ENCODE data around the gene NR2E1.

Gene NR2E1

GRCh38 chr6:108165714-108166663 lies at the start of gene NR2E1:
Gene NR2E1 (plus strand): TSS chr6:108166022. CDS start chr6:108166766, 744 bp downstream.
- no peak within 1 kb of the TSS for H3K27ac ChIP-seq (ENCODE audit: low read depth, low read length)
- no peak within 1 kb of the TSS for H3K9ac ChIP-seq (ENCODE audit: low read length)
- H3K27me3 ChIP-seq (ENCODE audit: control insufficient read depth, insufficient read depth, low read length), result peaks cover 83% of the 10 kb centered on the region
- peak within 1 kb of the TSS; percentile 10 for H3K4me3 ChIP-seq (ENCODE audit: low read length)
- H3K4me1 ChIP-seq (ENCODE audit: control insufficient read depth, insufficient read depth, low read length), result no peaks in the 10 kb centered on the region
- H3K36me3 ChIP-seq (ENCODE audit: control insufficient read depth, insufficient read depth, low read length), result no peaks in the 10 kb centered on the region

GRCh38 chr6:108116546-108117426 lies 49.0 kb upstream of the NR2E1 start:
- H3K4me1 ChIP-seq (ENCODE audit: control insufficient read depth, insufficient read depth, low read length), result peaks cover 5% of the 10 kb centered on the region
- no peak overlapping the region for H3K27ac ChIP-seq (ENCODE audit: low read depth, low read length)
- peak overlapping the region; percentile 37 for H3K4me3 ChIP-seq (ENCODE audit: low read length)
- H3K36me3 ChIP-seq (ENCODE audit: control insufficient read depth, insufficient read depth, low read length), result no peaks in the 10 kb centered on the region
- H3K27me3 ChIP-seq (ENCODE audit: control insufficient read depth, insufficient read depth, low read length), result peaks cover 57% of the 10 kb centered on the region
- H3K9ac ChIP-seq (ENCODE audit: low read length), result no peak overlapping the region

- Histone ChIP-seq H3K4me3 (ENCODE audit: low read length) (peak overlapping the region; percentile 69), H3K27me3 (ENCODE audit: control insufficient read depth, insufficient read depth, low read length) (peaks cover 58% of the 10 kb centered on the region), H3K27ac (ENCODE audit: low read depth, low read length) (no peak overlapping the region), H3K9ac (ENCODE audit: low read length) (no peak overlapping the region), H3K36me3 (ENCODE audit: control insufficient read depth, insufficient read depth, low read length) (no peaks in the 10 kb centered on the region), H3K4me1 (ENCODE audit: control insufficient read depth, insufficient read depth, low read length) (peaks cover 5% of the 10 kb centered on the region)
Measured at GRCh38 chr6:108117427-108118358, 48.1 kb upstream of the NR2E1 start.

- H3K27me3 ChIP-seq (ENCODE audit: control insufficient read depth, insufficient read depth, low read length), result peaks cover 63% of the 10 kb centered on the region
- H3K36me3 ChIP-seq (ENCODE audit: control insufficient read depth, insufficient read depth, low read length), result no peaks in the 10 kb centered on the region
- peak overlapping the region; percentile 69 for H3K4me3 ChIP-seq (ENCODE audit: low read length)
- H3K27ac ChIP-seq (ENCODE audit: low read depth, low read length), result no peak overlapping the region
- no peak overlapping the region for H3K9ac ChIP-seq (ENCODE audit: low read length)
- H3K4me1 ChIP-seq (ENCODE audit: control insufficient read depth, insufficient read depth, low read length), result peaks cover 5% of the 10 kb centered on the region
Measured at GRCh38 chr6:108118359-108118724, 47.5 kb upstream of the NR2E1 start.

GRCh38 chr6:108118810-108119768 lies 46.7 kb upstream of the NR2E1 start:
- H3K27ac ChIP-seq (ENCODE audit: low read depth, low read length), result no peak overlapping the region
- no peak overlapping the region for H3K9ac ChIP-seq (ENCODE audit: low read length)
- H3K4me3 ChIP-seq (ENCODE audit: low read length), result peak overlapping the region; percentile 62
- H3K36me3 ChIP-seq (ENCODE audit: control insufficient read depth, insufficient read depth, low read length), result no peaks in the 10 kb centered on the region
- H3K4me1 ChIP-seq (ENCODE audit: control insufficient read depth, insufficient read depth, low read length), result peaks cover 5% of the 10 kb centered on the region
- H3K27me3 ChIP-seq (ENCODE audit: control insufficient read depth, insufficient read depth, low read length), result peaks cover 68% of the 10 kb centered on the region

GRCh38 chr6:108119769-108120141 lies 46.1 kb upstream of the NR2E1 start:
- no peaks in the 10 kb centered on the region for H3K36me3 ChIP-seq (ENCODE audit: control insufficient read depth, insufficient read depth, low read length)
- peaks cover 69% of the 10 kb centered on the region for H3K27me3 ChIP-seq (ENCODE audit: control insufficient read depth, insufficient read depth, low read length)
- H3K27ac ChIP-seq (ENCODE audit: low read depth, low read length), result no peak overlapping the region
- no peak overlapping the region for H3K4me3 ChIP-seq (ENCODE audit: low read length)
- peaks cover 5% of the 10 kb centered on the region for H3K4me1 ChIP-seq (ENCODE audit: control insufficient read depth, insufficient read depth, low read length)
- no peak overlapping the region for H3K9ac ChIP-seq (ENCODE audit: low read length)

- H3K4me3 ChIP-seq (ENCODE audit: low read length), result no peak overlapping the region
- H3K27me3 ChIP-seq (ENCODE audit: control insufficient read depth, insufficient read depth, low read length), result peaks cover 63% of the 10 kb centered on the region
Measured at GRCh38 chr6:108120311-108120710, 45.5 kb upstream of the NR2E1 start.

GRCh38 chr6:108121612-108122011 lies 44.2 kb upstream of the NR2E1 start:
- H3K27me3 ChIP-seq (ENCODE audit: control insufficient read depth, insufficient read depth, low read length), result peaks cover 53% of the 10 kb centered on the region
- no peak overlapping the region for H3K4me3 ChIP-seq (ENCODE audit: low read length)
- peaks cover 2% of the 10 kb centered on the region for H3K4me1 ChIP-seq (ENCODE audit: control insufficient read depth, insufficient read depth, low read length)
- no peaks in the 10 kb centered on the region for H3K36me3 ChIP-seq (ENCODE audit: control insufficient read depth, insufficient read depth, low read length)
- no peak overlapping the region for H3K27ac ChIP-seq (ENCODE audit: low read depth, low read length)
- no peak overlapping the region for H3K9ac ChIP-seq (ENCODE audit: low read length)

More at GRCh38 chr6:108120311-108120710, 45.5 kb upstream of the NR2E1 start:
- H3K9ac ChIP-seq (ENCODE audit: low read length), result no peak overlapping the region
- H3K4me1 ChIP-seq (ENCODE audit: control insufficient read depth, insufficient read depth, low read length), result peaks cover 2% of the 10 kb centered on the region
- no peaks in the 10 kb centered on the region for H3K36me3 ChIP-seq (ENCODE audit: control insufficient read depth, insufficient read depth, low read length)
- no peak overlapping the region for H3K27ac ChIP-seq (ENCODE audit: low read depth, low read length)

GRCh38 chr6:108123481-108123929 lies 42.3 kb upstream of the NR2E1 start:
- peaks cover 36% of the 10 kb centered on the region for H3K27me3 ChIP-seq (ENCODE audit: control insufficient read depth, insufficient read depth, low read length)

GRCh38 chr6:108123946-108124345 lies 41.9 kb upstream of the NR2E1 start:
- H3K27ac ChIP-seq (ENCODE audit: low read depth, low read length), result no peak overlapping the region
- no peak overlapping the region for H3K4me3 ChIP-seq (ENCODE audit: low read length)
- peaks cover 32% of the 10 kb centered on the region for H3K27me3 ChIP-seq (ENCODE audit: control insufficient read depth, insufficient read depth, low read length)
- H3K9ac ChIP-seq (ENCODE audit: low read length), result no peak overlapping the region
- H3K4me1 ChIP-seq (ENCODE audit: control insufficient read depth, insufficient read depth, low read length), result peaks cover 2% of the 10 kb centered on the region
- no peaks in the 10 kb centered on the region for H3K36me3 ChIP-seq (ENCODE audit: control insufficient read depth, insufficient read depth, low read length)

More at GRCh38 chr6:108123481-108123929, 42.3 kb upstream of the NR2E1 start:
- peaks cover 2% of the 10 kb centered on the region for H3K4me1 ChIP-seq (ENCODE audit: control insufficient read depth, insufficient read depth, low read length)
- H3K4me3 ChIP-seq (ENCODE audit: low read length), result no peak overlapping the region
- no peak overlapping the region for H3K27ac ChIP-seq (ENCODE audit: low read depth, low read length)
- no peak overlapping the region for H3K9ac ChIP-seq (ENCODE audit: low read length)
- H3K36me3 ChIP-seq (ENCODE audit: control insufficient read depth, insufficient read depth, low read length), result no peaks in the 10 kb centered on the region

- Histone ChIP-seq H3K4me3 (ENCODE audit: low read length) (no peak overlapping the region), H3K27ac (ENCODE audit: low read depth, low read length) (no peak overlapping the region), H3K4me1 (ENCODE audit: control insufficient read depth, insufficient read depth, low read length) (no peaks in the 10 kb centered on the region), H3K36me3 (ENCODE audit: control insufficient read depth, insufficient read depth, low read length) (no peaks in the 10 kb centered on the region), H3K9ac (ENCODE audit: low read length) (no peak overlapping the region), H3K27me3 (ENCODE audit: control insufficient read depth, insufficient read depth, low read length) (peaks cover 14% of the 10 kb centered on the region)
Measured at GRCh38 chr6:108127056-108127455, 38.8 kb upstream of the NR2E1 start.

Measured in rectal smooth muscle tissue (tissue), 1 donor.